GM12878 (cell line): ENCODE data around the gene LGALS8. TPM values are rescaled to one million over a fixed set of nuclear protein-coding genes. Genes with fewer than 3 reads are reported as not detected.

Experiments used
- BCLAF1 ChIP-seq: fragments of 450-650 bp; IDR thresholded peaks from 2 replicates; pipeline ENCODE4 v1.6.1; 2017; ENCODE audit warnings: antibody characterized with exemption, mild to moderate bottlenecking, moderate library complexity
- BRCA1 ChIP-seq: IDR thresholded peaks from 2 replicates; pipeline ENCODE4 v1.6.1; 2011; ENCODE audit warnings: low read depth, low read length, improper control_type of control experiment
- CHD2 ChIP-seq: IDR thresholded peaks from 2 replicates; pipeline ENCODE4 v1.6.1; 2011; ENCODE audit warnings: low read depth, low read length, improper control_type of control experiment, borderline replicate concordance
- GABPA ChIP-seq: IDR thresholded peaks from 2 replicates; pipeline ENCODE4 v1.6.1; 2014; ENCODE audit warnings: antibody characterized with exemption, low read depth, mild to moderate bottlenecking, inconsistent platforms
- GATAD2B ChIP-seq: fragments of 450-650 bp; conservative IDR thresholded peaks from 2 replicates; pipeline ENCODE4 v1.6.1; 2017; ENCODE audit warnings: low read depth, mild to moderate bottlenecking, moderate library complexity
- HDGF ChIP-seq: fragments of 450-650 bp; IDR thresholded peaks from 2 replicates; pipeline ENCODE4 v1.6.1; 2016; ENCODE audit warnings: antibody characterized with exemption
- IKZF2 ChIP-seq, 2 experiments: fragments of 450-650 bp; IDR thresholded peaks; 2 replicates each; pipeline ENCODE4 v1.6.1; 2017; ENCODE audit warnings: mild to moderate bottlenecking in 2 of 2, moderate library complexity in 2 of 2
- MEF2A ChIP-seq: IDR thresholded peaks from 2 replicates; pipeline ENCODE4 v1.6.1; 2011; ENCODE audit warnings: low read depth, mild to moderate bottlenecking, low read length, moderate library complexity; ENCODE audit not compliant: insufficient read depth
- MLLT1 ChIP-seq: fragments of 450-650 bp; IDR thresholded peaks from 2 replicates; pipeline ENCODE4 v1.6.1; 2016; ENCODE audit warnings: mild to moderate bottlenecking
- NR2F1 ChIP-seq: fragments of 450-650 bp; conservative IDR thresholded peaks from 2 replicates; pipeline ENCODE4 v1.6.1; 2017; ENCODE audit warnings: mild to moderate bottlenecking
- RAD21 ChIP-seq: IDR thresholded peaks from 2 replicates; pipeline ENCODE4 v1.6.1; 2011; ENCODE audit warnings: mild to moderate bottlenecking, low read depth, low read length, moderate library complexity; ENCODE audit not compliant: insufficient read depth
- RELA ChIP-seq: fragments of 450-650 bp; IDR thresholded peaks from 2 replicates; pipeline ENCODE4 v1.8.0; 2014; ENCODE audit warnings: borderline replicate concordance; ENCODE audit not compliant: partially characterized antibody
- SMARCA5 ChIP-seq: fragments of 450-650 bp; IDR thresholded peaks from 2 replicates; pipeline ENCODE4 v1.6.1; 2017; ENCODE audit warnings: mild to moderate bottlenecking
- SRF ChIP-seq, 2 experiments: IDR thresholded peaks; 2 replicates each; pipeline ENCODE4 v1.6.1; 2011; ENCODE audit warnings: low read depth in 2 of 2, low read length in 2 of 2, mild to moderate bottlenecking in 1 of 2, moderate library complexity in 1 of 2
- ZNF622 ChIP-seq: fragments of 450-650 bp; IDR thresholded peaks from 2 replicates; pipeline ENCODE4 v1.6.1; 2017; ENCODE audit warnings: mild to moderate bottlenecking, inconsistent platforms
- polyA plus RNA-seq, 11 experiments: library from polyadenylated mRNA; depleted of rRNA in 4 of 11; unstranded in 6 of 11; stranded (reverse) in 5 of 11; fragments of >200 nt; fragmentation: Nextera tagmentation in 4 of 11; fragmentation: Illumina TruSeq in 1 of 11; extraction: Ambion mirVana in 4 of 11; extraction: Trizol in 1 of 11; gene quantifications; 1 replicate in 1 of 11; 2 replicates in 10 of 11; pipeline versions ENCODE4 v1.2.1 to v1.2.3, GENCODE V29; 2011 to 2016; ENCODE audit warnings: inconsistent platforms in 2 of 11, missing spikeins in 2 of 11, low read depth in 1 of 11
- total RNA-seq, 4 experiments: library from RNA; depleted of rRNA in 3 of 4; stranded (reverse); fragments of >200 nt in 3 of 4; fragmentation: Illumina TruSeq in 1 of 4; extraction: Trizol in 1 of 4; gene quantifications; 2 replicates each; pipeline versions ENCODE4 v1.2.1 to v1.2.3, GENCODE V29; 2013 to 2021
- TF ChIP-seq, protein P1 (sequence below): fragments of 450-650 bp; formaldehyde crosslinking; IDR thresholded peaks from 2 replicates; pipeline ENCODE4 v1.4.0; 2022; ENCODE audit warnings: mild to moderate bottlenecking, moderate library complexity
- TF ChIP-seq, protein P2 (sequence below): fragments of 150-350 bp; IDR thresholded peaks from 2 replicates; pipeline ENCODE4 v1.6.1; 2016; ENCODE audit warnings: low read depth, low read length

Gene LGALS8
- total and polyA plus RNA-seq, 10 of the 15 experiments (the other 5 are each of a cell fraction or from before 2014, with no cell fraction given), result 15.4 to 86.5 (median 19.2) TPM

DNA sequence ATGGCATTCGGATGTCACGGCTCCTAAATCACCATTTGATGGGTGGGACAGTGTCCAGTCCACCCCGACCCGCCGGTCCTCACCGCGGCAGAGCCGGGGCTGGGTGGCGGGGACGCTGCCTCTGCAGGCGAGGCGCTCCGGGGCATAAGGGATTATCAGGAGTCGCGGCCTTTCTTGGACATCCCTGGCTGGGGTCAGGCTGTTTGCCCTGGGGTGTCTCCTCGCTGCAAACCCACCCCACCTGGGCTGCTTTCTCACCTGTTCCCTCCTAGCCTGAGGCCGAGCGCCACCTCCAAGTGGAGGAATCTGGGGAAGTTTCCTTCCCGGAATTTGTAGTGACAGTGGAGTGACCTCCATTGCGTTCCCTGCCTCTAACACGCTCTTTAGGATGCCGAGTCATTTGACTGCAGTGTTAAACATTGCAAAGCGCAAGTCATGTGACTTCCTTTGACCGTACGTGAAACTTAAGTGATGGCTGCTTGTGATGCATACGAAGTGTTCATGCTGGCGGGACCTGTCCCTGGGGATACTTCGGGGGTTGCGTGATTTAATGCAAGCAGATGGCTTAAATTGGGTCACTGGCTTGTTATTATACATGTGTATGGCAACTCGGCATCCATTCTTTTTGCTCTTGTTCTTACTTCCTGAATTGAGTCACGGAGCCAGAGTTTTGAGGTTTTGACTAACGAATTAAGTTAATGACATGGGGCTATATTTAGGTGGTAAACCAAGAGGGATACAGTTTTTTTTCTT, 536 bp downstream of the LGALS8 start (continued):
- TF ChIP-seq, protein P1, sequence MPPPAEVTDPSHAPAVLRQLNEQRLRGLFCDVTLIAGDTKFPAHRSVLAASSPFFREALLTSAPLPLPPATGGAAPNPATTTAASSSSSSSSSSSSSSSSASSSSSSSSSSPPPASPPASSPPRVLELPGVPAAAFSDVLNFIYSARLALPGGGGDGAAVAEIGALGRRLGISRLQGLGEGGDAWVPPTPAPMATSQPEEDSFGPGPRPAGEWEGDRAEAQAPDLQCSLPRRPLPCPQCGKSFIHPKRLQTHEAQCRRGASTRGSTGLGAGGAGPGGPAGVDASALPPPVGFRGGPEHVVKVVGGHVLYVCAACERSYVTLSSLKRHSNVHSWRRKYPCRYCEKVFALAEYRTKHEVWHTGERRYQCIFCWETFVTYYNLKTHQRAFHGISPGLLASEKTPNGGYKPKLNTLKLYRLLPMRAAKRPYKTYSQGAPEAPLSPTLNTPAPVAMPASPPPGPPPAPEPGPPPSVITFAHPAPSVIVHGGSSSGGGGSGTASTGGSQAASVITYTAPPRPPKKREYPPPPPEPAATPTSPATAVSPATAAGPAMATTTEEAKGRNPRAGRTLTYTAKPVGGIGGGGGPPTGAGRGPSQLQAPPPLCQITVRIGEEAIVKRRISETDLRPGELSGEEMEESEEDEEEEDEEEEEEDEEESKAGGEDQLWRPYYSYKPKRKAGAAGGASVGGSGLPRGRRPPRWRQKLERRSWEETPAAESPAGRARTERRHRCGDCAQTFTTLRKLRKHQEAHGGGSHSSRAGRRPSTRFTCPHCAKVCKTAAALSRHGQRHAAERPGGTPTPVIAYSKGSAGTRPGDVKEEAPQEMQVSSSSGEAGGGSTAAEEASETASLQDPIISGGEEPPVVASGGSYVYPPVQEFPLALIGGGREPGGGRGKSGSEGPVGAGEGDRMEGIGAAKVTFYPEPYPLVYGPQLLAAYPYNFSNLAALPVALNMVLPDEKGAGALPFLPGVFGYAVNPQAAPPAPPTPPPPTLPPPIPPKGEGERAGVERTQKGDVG (CRISPR knock-in tag), result 0 out of 2 replicates have a peak, but pooled peaks have one; percentile 48
- TF ChIP-seq MEF2A (no peak), NR2F1 (peak; percentile 31; the same call in 1 of the 2 replicates), BRCA1 (no peak), GATAD2B (no peak), MLLT1 (no peak), SRF (IDR thresholded peaks at IDR 0.05; ENCODE audit: low read depth in 2 of 2, low read length in 2 of 2) (0 out of 4 replicates have a peak, but pooled peaks of 1 of the 2 experiments have one; percentile 23), SMARCA5 (no peak), CHD2 (no peak), RELA (no peak), HDGF (no peak), BCLAF1 (no peak), RAD21 (no peak), ZNF622 (no peak), IKZF2 (IDR thresholded peaks at IDR 0.05) (peak; percentile 39 to 55), GABPA (no peak)
- TF ChIP-seq, protein P2, sequence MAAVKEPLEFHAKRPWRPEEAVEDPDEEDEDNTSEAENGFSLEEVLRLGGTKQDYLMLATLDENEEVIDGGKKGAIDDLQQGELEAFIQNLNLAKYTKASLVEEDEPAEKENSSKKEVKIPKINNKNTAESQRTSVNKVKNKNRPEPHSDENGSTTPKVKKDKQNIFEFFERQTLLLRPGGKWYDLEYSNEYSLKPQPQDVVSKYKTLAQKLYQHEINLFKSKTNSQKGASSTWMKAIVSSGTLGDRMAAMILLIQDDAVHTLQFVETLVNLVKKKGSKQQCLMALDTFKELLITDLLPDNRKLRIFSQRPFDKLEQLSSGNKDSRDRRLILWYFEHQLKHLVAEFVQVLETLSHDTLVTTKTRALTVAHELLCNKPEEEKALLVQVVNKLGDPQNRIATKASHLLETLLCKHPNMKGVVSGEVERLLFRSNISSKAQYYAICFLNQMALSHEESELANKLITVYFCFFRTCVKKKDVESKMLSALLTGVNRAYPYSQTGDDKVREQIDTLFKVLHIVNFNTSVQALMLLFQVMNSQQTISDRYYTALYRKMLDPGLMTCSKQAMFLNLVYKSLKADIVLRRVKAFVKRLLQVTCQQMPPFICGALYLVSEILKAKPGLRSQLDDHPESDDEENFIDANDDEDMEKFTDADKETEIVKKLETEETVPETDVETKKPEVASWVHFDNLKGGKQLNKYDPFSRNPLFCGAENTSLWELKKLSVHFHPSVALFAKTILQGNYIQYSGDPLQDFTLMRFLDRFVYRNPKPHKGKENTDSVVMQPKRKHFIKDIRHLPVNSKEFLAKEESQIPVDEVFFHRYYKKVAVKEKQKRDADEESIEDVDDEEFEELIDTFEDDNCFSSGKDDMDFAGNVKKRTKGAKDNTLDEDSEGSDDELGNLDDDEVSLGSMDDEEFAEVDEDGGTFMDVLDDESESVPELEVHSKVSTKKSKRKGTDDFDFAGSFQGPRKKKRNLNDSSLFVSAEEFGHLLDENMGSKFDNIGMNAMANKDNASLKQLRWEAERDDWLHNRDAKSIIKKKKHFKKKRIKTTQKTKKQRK, result no peak
